ENCODE measurements around the gene C17orf113. TPM values are rescaled to one million over a fixed set of nuclear protein-coding genes. Genes with fewer than 3 reads are reported as not detected.
A peak's percentile ranks its signal among the peaks of the same experiment; 100 is the strongest.

C17orf113 gene
- total and polyA plus RNA-seq, 2 of the 13 experiments (the other 11 are each of a cell fraction or from before 2014, with no cell fraction given): 0.87 to 1.1 TPM

- TF ChIP-seq GMEB1 (CRISPR knock-in tag; IDR thresholded peaks at IDR 0.05; ENCODE audit: borderline replicate concordance): peak; percentile 87
- TF ChIP-seq RFXANK (CRISPR knock-in tag; IDR thresholded peaks at IDR 0.05): peak; percentile 86
- TF ChIP-seq HHEX (CRISPR knock-in tag; IDR thresholded peaks at IDR 0.05): no peak; the same call in 1 of the 2 replicates
- peak; percentile 97 for TF ChIP-seq DZIP1 (CRISPR knock-in tag; IDR thresholded peaks at IDR 0.05)
- peak; percentile 84; the same call in 1 of the 2 replicates for TF ChIP-seq ZNF335 (CRISPR knock-in tag; IDR thresholded peaks at IDR 0.05)
- TF ChIP-seq ZNF569 (CRISPR knock-in tag; IDR thresholded peaks at IDR 0.05; ENCODE audit: borderline replicate concordance): no peak
- peak; percentile 96 for TF ChIP-seq POGK (CRISPR knock-in tag; conservative IDR thresholded peaks at IDR 0.05)
- TF ChIP-seq GLI4 (CRISPR knock-in tag; IDR thresholded peaks at IDR 0.05; ENCODE audit: borderline replicate concordance): no peak
- peak; percentile 68 for TF ChIP-seq SOX5 (CRISPR knock-in tag; IDR thresholded peaks at IDR 0.05; ENCODE audit: borderline replicate concordance)
- TF ChIP-seq SMC3 (IDR thresholded peaks at IDR 0.05; ENCODE audit: low read length): no peak
- TF ChIP-seq ISX (CRISPR knock-in tag; conservative IDR thresholded peaks at IDR 0.05): peak; percentile 55; the same call in 1 of the 2 replicates
- no peak for TF ChIP-seq ZNF775 (CRISPR knock-in tag; IDR thresholded peaks at IDR 0.05; ENCODE audit: borderline replicate concordance)
- peak; percentile 80; the same call in 1 of the 2 replicates for TF ChIP-seq ZNF350 (CRISPR knock-in tag; IDR thresholded peaks at IDR 0.05; ENCODE audit: borderline replicate concordance, low read depth)
- TF ChIP-seq MZF1 (CRISPR knock-in tag; IDR thresholded peaks at IDR 0.05; ENCODE audit: borderline replicate concordance): peak; percentile 39; the same call in 1 of the 2 replicates
- TF ChIP-seq ZNF770 (CRISPR knock-in tag; IDR thresholded peaks at IDR 0.05): peak; percentile 79
- TF ChIP-seq ZBTB10 (CRISPR knock-in tag; IDR thresholded peaks at IDR 0.05; ENCODE audit: borderline replicate concordance): peak; percentile 73; the same call in 1 of the 2 replicates
These were observed 33.2 kb downstream of the C17orf113 start, which contains the start of gene DNAJC7 (continued) for GRCh38 chr17:42016941-42017865.

All from HepG2 (cell line).